ENCODE results near the gene EFNB2. TPM values are rescaled to one million over a fixed set of nuclear protein-coding genes. Genes with fewer than 3 reads are reported as not detected.

The EFNB2 gene
- total RNA-seq, 1 experiment from 2014 or later, result 15.9 TPM

DNA sequence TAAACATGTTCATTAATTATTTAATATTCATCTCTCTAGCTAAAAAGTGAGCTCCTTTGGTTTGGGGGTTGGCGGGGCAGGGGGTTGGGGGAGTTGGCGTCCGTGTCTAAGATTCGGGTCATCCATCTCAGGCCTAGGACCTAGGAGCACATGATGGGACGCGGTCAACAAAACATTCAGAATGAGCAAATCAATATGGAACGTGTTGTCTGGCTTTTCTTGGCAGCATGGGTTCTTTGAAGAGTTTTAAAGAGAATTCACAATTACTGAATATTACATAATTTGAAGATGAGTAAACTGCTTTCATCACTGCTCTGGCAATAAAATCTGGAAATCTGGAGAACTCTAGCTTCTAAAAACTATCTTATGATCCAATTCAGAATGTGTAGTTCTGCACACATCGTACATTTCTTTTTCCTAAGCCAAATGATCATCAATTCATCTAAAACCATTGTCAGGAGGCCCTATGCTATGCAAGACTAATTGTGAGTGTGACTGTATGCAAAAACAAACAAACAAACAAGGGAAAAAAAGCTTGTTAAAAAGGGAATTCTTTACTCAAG, 37.9 kb upstream of the EFNB2 start:
- Mint-ChIP-seq H3K9me3 (peaks cover 3% of the 10 kb centered on the region; the same call in 1 of the 2 replicates), H3K36me3 (no peaks in the 10 kb centered on the region), H3K4me1 (peaks cover 16% of the 10 kb centered on the region), H3K4me3 (no peak overlapping the region), H3K27me3 (ENCODE audit: low read depth) (no peaks in the 10 kb centered on the region), H3K27ac (no peak overlapping the region)
- POLR2A ChIA-PET, result no interaction called here
- no peak for TF ChIP-seq NFYB (CRISPR knock-in tag; conservative IDR thresholded peaks at IDR 0.05; ENCODE audit: low read depth)
- ATAC-seq (no peak), DNase-seq (ENCODE audit: low spot score) (no peak)
- CTCF ChIA-PET, result no interaction called here

DNA sequence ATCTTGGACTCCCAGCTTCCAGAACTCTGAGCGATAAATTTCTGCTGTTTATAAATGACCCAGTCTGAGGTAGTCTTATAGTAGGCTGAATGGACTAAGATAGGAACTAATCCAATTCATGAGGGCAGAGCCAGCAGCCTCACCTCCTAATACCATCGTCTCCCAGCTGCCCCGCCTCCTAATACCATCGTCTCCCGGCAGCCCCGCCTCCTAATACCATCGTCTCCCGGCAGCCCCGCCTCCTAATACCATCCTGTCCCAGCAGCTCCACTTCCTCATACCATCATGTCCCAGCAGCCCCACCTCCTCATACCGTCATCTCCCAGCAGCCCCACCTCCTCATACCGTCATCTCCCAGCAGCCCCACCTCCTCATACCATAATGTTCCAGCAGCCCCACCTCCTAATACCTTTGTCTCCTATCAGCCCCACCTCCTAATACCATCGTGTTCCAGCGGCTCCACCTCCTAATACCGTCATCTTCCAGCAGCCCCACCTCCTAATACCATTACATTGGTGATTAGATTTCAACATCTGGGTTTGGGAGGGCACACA, 34.9 kb upstream of the EFNB2 start:
- H3K4me1 Mint-ChIP-seq, result peaks cover 27% of the 10 kb centered on the region
- H3K27me3 Mint-ChIP-seq (ENCODE audit: low read depth), result no peaks in the 10 kb centered on the region
- DNase-seq (ENCODE audit: low spot score), result peak; percentile 85
- CTCF ChIA-PET, result interaction anchor here (0.6 to 1.6 kb wide), 4 partner anchors 34 to 553 kb away, joined by 3 to 8 read pairs (median 4); no protein-coding TSS in a partner anchor
- ATAC-seq, result peak; percentile 89
- H3K9me3 Mint-ChIP-seq, result peaks cover 3% of the 10 kb centered on the region; the same call in 1 of the 2 replicates
- TF ChIP-seq TEAD1 (CRISPR knock-in tag; IDR thresholded peaks at IDR 0.05) (0 out of 2 replicates have a peak, but pooled peaks have one; percentile 31), ZNF263 (CRISPR knock-in tag; IDR thresholded peaks at IDR 0.05; ENCODE audit: low read depth) (no peak), ZNF121 (CRISPR knock-in tag; IDR thresholded peaks at IDR 0.05) (no peak), HMGA2 (CRISPR knock-in tag; IDR thresholded peaks at IDR 0.05) (no peak)
- TF ChIP-seq, protein P1, sequence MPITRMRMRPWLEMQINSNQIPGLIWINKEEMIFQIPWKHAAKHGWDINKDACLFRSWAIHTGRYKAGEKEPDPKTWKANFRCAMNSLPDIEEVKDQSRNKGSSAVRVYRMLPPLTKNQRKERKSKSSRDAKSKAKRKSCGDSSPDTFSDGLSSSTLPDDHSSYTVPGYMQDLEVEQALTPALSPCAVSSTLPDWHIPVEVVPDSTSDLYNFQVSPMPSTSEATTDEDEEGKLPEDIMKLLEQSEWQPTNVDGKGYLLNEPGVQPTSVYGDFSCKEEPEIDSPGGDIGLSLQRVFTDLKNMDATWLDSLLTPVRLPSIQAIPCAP (CRISPR knock-in tag; IDR thresholded peaks at IDR 0.05), result no peak
- H3K27ac Mint-ChIP-seq, result peak overlapping the region; percentile 96
- POLR2A ChIA-PET, result interaction anchor here (1.2 kb wide), 1 partner anchor 226 kb away, joined by 3 read pairs; no protein-coding TSS in a partner anchor
- H3K36me3 Mint-ChIP-seq, result peaks cover 6% of the 10 kb centered on the region
- H3K4me3 Mint-ChIP-seq, result peak overlapping the region; percentile 45; the same call in 1 of the 2 replicates

DNA sequence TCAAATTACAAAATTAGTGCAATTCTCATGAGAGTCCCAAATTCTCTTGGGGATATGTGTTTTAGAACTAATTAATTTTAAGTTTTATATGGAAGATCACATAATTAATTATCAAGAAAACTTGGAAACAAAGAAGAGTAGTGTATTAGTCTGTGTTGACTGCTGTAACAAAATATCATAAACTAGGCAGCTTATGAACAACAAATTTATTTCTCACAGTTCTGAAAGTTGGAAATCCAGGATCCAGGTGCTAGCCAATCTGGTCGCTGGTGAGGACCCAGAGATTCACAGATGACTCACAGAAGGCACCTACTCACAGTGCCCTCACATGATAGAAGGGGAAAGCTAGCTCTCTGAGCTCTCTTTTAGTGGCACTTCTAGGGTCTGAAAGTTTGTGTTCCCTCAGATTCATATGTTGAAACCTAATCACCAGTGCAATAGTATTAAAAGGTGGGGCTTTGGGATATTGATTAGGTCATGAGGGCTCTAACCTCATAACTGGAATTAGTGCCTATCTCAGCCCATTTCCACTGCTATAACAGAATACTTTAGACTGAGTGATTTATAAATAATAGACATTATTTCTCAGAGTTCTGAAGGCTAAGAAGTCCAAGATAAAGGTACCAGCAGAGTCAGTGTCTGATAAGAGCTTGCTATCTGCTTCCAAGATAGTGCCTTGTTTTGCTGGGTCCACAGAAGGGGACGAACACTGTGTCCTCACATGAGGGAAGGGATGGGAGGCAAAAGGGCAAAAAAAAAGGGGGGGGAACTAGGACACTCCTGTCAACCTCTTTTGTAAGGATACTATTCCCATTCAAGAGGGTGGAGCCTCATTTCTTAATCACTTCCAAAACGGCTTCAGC, 34.0 kb upstream of the EFNB2 start:
- H3K9me3 Mint-ChIP-seq, result no peaks in the 10 kb centered on the region
- TF ChIP-seq, protein P2, sequence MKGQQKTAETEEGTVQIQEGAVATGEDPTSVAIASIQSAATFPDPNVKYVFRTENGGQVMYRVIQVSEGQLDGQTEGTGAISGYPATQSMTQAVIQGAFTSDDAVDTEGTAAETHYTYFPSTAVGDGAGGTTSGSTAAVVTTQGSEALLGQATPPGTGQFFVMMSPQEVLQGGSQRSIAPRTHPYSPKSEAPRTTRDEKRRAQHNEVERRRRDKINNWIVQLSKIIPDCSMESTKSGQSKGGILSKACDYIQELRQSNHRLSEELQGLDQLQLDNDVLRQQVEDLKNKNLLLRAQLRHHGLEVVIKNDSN (CRISPR knock-in tag; IDR thresholded peaks at IDR 0.05), result no peak
- no peak for TF ChIP-seq GRHL2 (CRISPR knock-in tag; IDR thresholded peaks at IDR 0.05; ENCODE audit: insufficient replicate concordance, severe bottlenecking)
- TF ChIP-seq, protein P3, sequence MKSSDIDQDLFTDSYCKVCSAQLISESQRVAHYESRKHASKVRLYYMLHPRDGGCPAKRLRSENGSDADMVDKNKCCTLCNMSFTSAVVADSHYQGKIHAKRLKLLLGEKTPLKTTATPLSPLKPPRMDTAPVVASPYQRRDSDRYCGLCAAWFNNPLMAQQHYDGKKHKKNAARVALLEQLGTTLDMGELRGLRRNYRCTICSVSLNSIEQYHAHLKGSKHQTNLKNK (CRISPR knock-in tag; IDR thresholded peaks at IDR 0.05), result no peak
- TF ChIP-seq FOXJ3 (CRISPR knock-in tag; IDR thresholded peaks at IDR 0.05; ENCODE audit: borderline replicate concordance), result no peak
- TF ChIP-seq TEAD4 (CRISPR knock-in tag; IDR thresholded peaks at IDR 0.05), result no peak
- TF ChIP-seq, protein P4, sequence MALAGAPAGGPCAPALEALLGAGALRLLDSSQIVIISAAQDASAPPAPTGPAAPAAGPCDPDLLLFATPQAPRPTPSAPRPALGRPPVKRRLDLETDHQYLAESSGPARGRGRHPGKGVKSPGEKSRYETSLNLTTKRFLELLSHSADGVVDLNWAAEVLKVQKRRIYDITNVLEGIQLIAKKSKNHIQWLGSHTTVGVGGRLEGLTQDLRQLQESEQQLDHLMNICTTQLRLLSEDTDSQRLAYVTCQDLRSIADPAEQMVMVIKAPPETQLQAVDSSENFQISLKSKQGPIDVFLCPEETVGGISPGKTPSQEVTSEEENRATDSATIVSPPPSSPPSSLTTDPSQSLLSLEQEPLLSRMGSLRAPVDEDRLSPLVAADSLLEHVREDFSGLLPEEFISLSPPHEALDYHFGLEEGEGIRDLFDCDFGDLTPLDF (CRISPR knock-in tag; IDR thresholded peaks at IDR 0.05), result no peak
- TF ChIP-seq TCF7 (CRISPR knock-in tag; IDR thresholded peaks at IDR 0.05; ENCODE audit: low read depth), result no peak
- no peak for TF ChIP-seq ZNF263 (CRISPR knock-in tag; IDR thresholded peaks at IDR 0.05; ENCODE audit: low read depth)
- TF ChIP-seq, protein P5, sequence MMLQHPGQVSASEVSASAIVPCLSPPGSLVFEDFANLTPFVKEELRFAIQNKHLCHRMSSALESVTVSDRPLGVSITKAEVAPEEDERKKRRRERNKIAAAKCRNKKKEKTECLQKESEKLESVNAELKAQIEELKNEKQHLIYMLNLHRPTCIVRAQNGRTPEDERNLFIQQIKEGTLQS (CRISPR knock-in tag; conservative IDR thresholded peaks at IDR 0.05), result no peak
- no peak for TF ChIP-seq ZBTB21 (CRISPR knock-in tag; IDR thresholded peaks at IDR 0.05; ENCODE audit: borderline replicate concordance)
- TF ChIP-seq PRRX2 (CRISPR knock-in tag; IDR thresholded peaks at IDR 0.05), result no peak
- no peak for TF ChIP-seq EMX1 (CRISPR knock-in tag; IDR thresholded peaks at IDR 0.05)
- TF ChIP-seq, protein P6, sequence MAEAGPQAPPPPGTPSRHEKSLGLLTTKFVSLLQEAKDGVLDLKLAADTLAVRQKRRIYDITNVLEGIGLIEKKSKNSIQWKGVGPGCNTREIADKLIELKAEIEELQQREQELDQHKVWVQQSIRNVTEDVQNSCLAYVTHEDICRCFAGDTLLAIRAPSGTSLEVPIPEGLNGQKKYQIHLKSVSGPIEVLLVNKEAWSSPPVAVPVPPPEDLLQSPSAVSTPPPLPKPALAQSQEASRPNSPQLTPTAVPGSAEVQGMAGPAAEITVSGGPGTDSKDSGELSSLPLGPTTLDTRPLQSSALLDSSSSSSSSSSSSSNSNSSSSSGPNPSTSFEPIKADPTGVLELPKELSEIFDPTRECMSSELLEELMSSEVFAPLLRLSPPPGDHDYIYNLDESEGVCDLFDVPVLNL (CRISPR knock-in tag; IDR thresholded peaks at IDR 0.05; ENCODE audit: borderline replicate concordance, low read depth), result no peak
- no peak for TF ChIP-seq FOXK1 (CRISPR knock-in tag; IDR thresholded peaks at IDR 0.05)
- no peak for TF ChIP-seq JUN (CRISPR knock-in tag; IDR thresholded peaks at IDR 0.05)
- TF ChIP-seq SMAD3 (CRISPR knock-in tag; IDR thresholded peaks at IDR 0.05; ENCODE audit: borderline replicate concordance), result no peak
- no peak for TF ChIP-seq JAZF1 (CRISPR knock-in tag; IDR thresholded peaks at IDR 0.05)
- TF ChIP-seq, protein P7, sequence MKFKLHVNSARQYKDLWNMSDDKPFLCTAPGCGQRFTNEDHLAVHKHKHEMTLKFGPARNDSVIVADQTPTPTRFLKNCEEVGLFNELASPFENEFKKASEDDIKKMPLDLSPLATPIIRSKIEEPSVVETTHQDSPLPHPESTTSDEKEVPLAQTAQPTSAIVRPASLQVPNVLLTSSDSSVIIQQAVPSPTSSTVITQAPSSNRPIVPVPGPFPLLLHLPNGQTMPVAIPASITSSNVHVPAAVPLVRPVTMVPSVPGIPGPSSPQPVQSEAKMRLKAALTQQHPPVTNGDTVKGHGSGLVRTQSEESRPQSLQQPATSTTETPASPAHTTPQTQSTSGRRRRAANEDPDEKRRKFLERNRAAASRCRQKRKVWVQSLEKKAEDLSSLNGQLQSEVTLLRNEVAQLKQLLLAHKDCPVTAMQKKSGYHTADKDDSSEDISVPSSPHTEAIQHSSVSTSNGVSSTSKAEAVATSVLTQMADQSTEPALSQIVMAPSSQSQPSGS (CRISPR knock-in tag; IDR thresholded peaks at IDR 0.05; ENCODE audit: borderline replicate concordance, low read depth), result no peak
- no peak for TF ChIP-seq CREM (CRISPR knock-in tag; IDR thresholded peaks at IDR 0.05)
- ChIA-PET POLR2A (interaction anchor here (0.5 to 1.2 kb wide), 3 partner anchors 63 to 1428 kb away, joined by 3 read pairs; no protein-coding TSS in a partner anchor), CTCF (interaction anchor here (0.6 to 1.6 kb wide), 4 partner anchors 33 to 554 kb away, joined by 3 to 8 read pairs (median 4); no protein-coding TSS in a partner anchor)
- peaks cover 6% of the 10 kb centered on the region for H3K36me3 Mint-ChIP-seq
- H3K27me3 Mint-ChIP-seq (ENCODE audit: low read depth), result no peaks in the 10 kb centered on the region
- H3K4me1 Mint-ChIP-seq, result peaks cover 36% of the 10 kb centered on the region
- H3K4me3 Mint-ChIP-seq, result no peak overlapping the region
- no peak for DNase-seq (ENCODE audit: low spot score)
- H3K27ac Mint-ChIP-seq, result peak overlapping the region; percentile 85; the same call in 1 of the 2 replicates
- ATAC-seq, result no peak

All from WTC11 (cell line).